K562 (cell line): Measurements from ENCODE around the gene STMP1. TPM values are rescaled to one million over a fixed set of nuclear protein-coding genes. Genes with fewer than 3 reads are reported as not detected.

ENCODE experiments used
- ATAC-seq: fragments of 200-7000 bp; cut with Tn5 transposase; 3 replicates; pipeline ENCODE4 v1.9.1; 2020; ENCODE audit warnings: moderate library complexity
- BruUV-seq: library from RNA; stranded (reverse); fragments of 400-500 nt; replicated peaks from 2 replicates; lab custom pipeline; 2021; lab: Mats Ljungman, UMichigan
- CTCF ChIA-PET: fragments of 300-600 bp; formaldehyde crosslinking; extraction: SDS; loops from one replicate; lab custom pipeline; 2021; ENCODE audit warnings: low intra/inter-chr PET ratio; lab: Yijun Ruan, JAX
- POLR2A ChIA-PET: fragments of 300-600, 350-650 bp; sonication (Branson Sonifier 250); formaldehyde crosslinking; extraction: SDS; loops from one replicate; lab custom pipeline; 2021; ENCODE audit warnings: antibody characterized with exemption, inconsistent platforms; lab: Yijun Ruan, JAX
- DNase-seq, 4 experiments: peaks; one replicate each; pipeline versions ENCODE4 v3.0.0 to v3.0.0-alpha.2; 2011 to 2018; ENCODE audit warnings: low spot score in 3 of 4, mixed read lengths in 3 of 4; ENCODE audit errors: extremely low read depth in 1 of 4
- FAIRE-seq: peaks from 2 replicates; lab custom pipeline; 2011; peaks lifted over from hg19 to GRCh38; lab: Jason Lieb, UNC
- H2AFZ ChIP-seq: 2 replicates; pipeline ENCODE4 v1.6.0; 2011; ENCODE audit warnings: low read depth, low read length, control low read depth, inconsistent platforms
- H3K27ac ChIP-seq: fragments of 200-600 bp; 3 replicates; pipeline ENCODE4 v1.8.0; 2011; ENCODE audit warnings: low read depth, mild to moderate bottlenecking, control low read depth, inconsistent platforms, low read length, moderate library complexity, mixed read lengths; ENCODE audit errors: extremely low read depth
- H3K27me3 ChIP-seq, 2 experiments: fragments of 300-600 bp in 1 of 2; 2 replicates in 1 of 2; 3 replicates in 1 of 2; pipeline versions ENCODE4 v1.6.0 to v1.8.0; 2011; ENCODE audit warnings: inconsistent platforms in 2 of 2, low read length in 2 of 2, mild to moderate bottlenecking in 1 of 2, mixed read lengths in 1 of 2, moderate library complexity in 1 of 2; ENCODE audit not compliant: control insufficient read depth in 2 of 2, insufficient read depth in 2 of 2
- H3K36me3 ChIP-seq: fragments of 300-600 bp; 3 replicates; pipeline ENCODE4 v1.8.0; 2011; ENCODE audit warnings: mild to moderate bottlenecking, low read length, inconsistent platforms; ENCODE audit not compliant: control insufficient read depth, insufficient read depth
- H3K4me1 ChIP-seq, 2 experiments: fragments of 200-600 bp in 1 of 2; replicated peaks in 1 of 2; 2 replicates in 1 of 2; 3 replicates in 1 of 2; pipeline versions ENCODE4 v1.5.1 to v1.8.0; 2011; ENCODE audit warnings: inconsistent platforms in 2 of 2, low read length in 2 of 2, mild to moderate bottlenecking in 1 of 2, mixed read lengths in 1 of 2, moderate library complexity in 1 of 2; ENCODE audit not compliant: control insufficient read depth in 2 of 2, insufficient read depth in 2 of 2
- H3K4me2 ChIP-seq: 2 replicates; pipeline ENCODE4 v1.6.1; 2011; ENCODE audit warnings: low read length, control low read depth, inconsistent platforms, mixed read lengths; ENCODE audit not compliant: insufficient read depth
- H3K4me3 ChIP-seq: fragments of 200-600 bp; sonication (generic), shearing (Covaris generic); 2 replicates; pipeline ENCODE4 v1.5.1; 2016; ENCODE audit warnings: control low read depth, inconsistent platforms
- H3K79me2 ChIP-seq: fragments of 200-600 bp; 3 replicates; pipeline ENCODE4 v1.8.0; 2011; ENCODE audit warnings: low read length, inconsistent platforms; ENCODE audit not compliant: control insufficient read depth, insufficient read depth
- H3K9ac ChIP-seq, 2 experiments: 2 replicates each; pipeline versions ENCODE4 v1.6.0 to v1.6.1; 2011; ENCODE audit warnings: low read depth in 2 of 2, low read length in 2 of 2, control low read depth in 1 of 2, inconsistent platforms in 1 of 2, mild to moderate bottlenecking in 1 of 2, mixed read lengths in 1 of 2; ENCODE audit not compliant: insufficient read depth in 1 of 2
- H3K9me1 ChIP-seq: one replicate; pipeline ENCODE4 v1.6.0; 2011; ENCODE audit warnings: inconsistent platforms, mild to moderate bottlenecking, low read length, moderate library complexity; ENCODE audit not compliant: control insufficient read depth, insufficient read depth
- H3K9me3 ChIP-seq: replicated peaks from 2 replicates; pipeline ENCODE4 v1.5.1; 2011; ENCODE audit warnings: low read depth, low read length, inconsistent platforms; ENCODE audit not compliant: control insufficient read depth, insufficient read depth
- H4K20me1 ChIP-seq: replicated peaks from 2 replicates; pipeline ENCODE4 v1.6.1; 2011; ENCODE audit warnings: low read length, inconsistent platforms, mixed read lengths; ENCODE audit not compliant: control insufficient read depth, insufficient read depth
- COPS2 ChIP-seq: fragments of 450-650 bp; conservative IDR thresholded peaks from 2 replicates; pipeline ENCODE4 v1.6.1; 2016; ENCODE audit warnings: mild to moderate bottlenecking, moderate library complexity
- KAT2B ChIP-seq: IDR thresholded peaks from one replicate; pipeline ENCODE4 v1.6.1; 2012; ENCODE audit warnings: low read depth, mild to moderate bottlenecking, control low read depth, inconsistent platforms, low read length, moderate library complexity
- NCOR1 ChIP-seq: fragments of 450-650 bp; IDR thresholded peaks from 2 replicates; pipeline ENCODE4 v1.6.1; 2016; ENCODE audit warnings: mild to moderate bottlenecking, moderate library complexity
- SMARCE1 ChIP-seq: fragments of 450-650 bp; IDR thresholded peaks from 2 replicates; pipeline ENCODE4 v1.7.1; 2016; ENCODE audit warnings: mild to moderate bottlenecking
- SP2 ChIP-seq: IDR thresholded peaks from 2 replicates; pipeline ENCODE4 v1.6.1; 2011; ENCODE audit warnings: mild to moderate bottlenecking, low read depth, low read length, moderate library complexity; ENCODE audit not compliant: poor library complexity, severe bottlenecking; ENCODE audit errors: extremely low read depth
- U2AF1 ChIP-seq: fragments of 200-400 bp; formaldehyde crosslinking; optimal IDR thresholded peaks from 2 replicates; pipeline ENCODE3; 2017; ENCODE audit warnings: mild to moderate bottlenecking, low read depth, low read length, moderate library complexity
- WGBS: fragments of 100-300 bp; shearing (Covaris generic); methylation state at CpG from one replicate; pipeline ENCODE4 v1.1.6; 2016; ENCODE audit warnings: low coverage, mixed read lengths; ENCODE audit not compliant: insufficient coverage; ENCODE audit errors: missing lambda C conversion rate; 5-methylcytosine and 5-hydroxymethylcytosine counted together
- in situ Hi-C: fragments of 300-500 bp; cut with MboI; formaldehyde crosslinking; loops from 4 replicates; pipeline ENCODE4 v1.15.0; 2018; ENCODE audit warnings: inconsistent platforms, mixed read lengths
- intact Hi-C: fragments of 100-400 bp; cut with micrococcal nuclease; formaldehyde crosslinking; loops from 2 replicates; pipeline ENCODE4 v1.14.2; 2022
- polyA plus RNA-seq, 8 experiments: library from polyadenylated mRNA; depleted of rRNA in 4 of 8; stranded (reverse) in 5 of 8; unstranded in 3 of 8; fragments of >200 nt; fragmentation: Nextera tagmentation in 2 of 8; fragmentation: Illumina TruSeq in 1 of 8; extraction: Ambion mirVana in 2 of 8; extraction: Trizol in 1 of 8; gene quantifications; 2 replicates each; pipeline versions ENCODE4 v1.2.1 to v1.2.3, GENCODE V29; 2011 to 2014; ENCODE audit warnings: inconsistent platforms in 1 of 8, missing spikeins in 1 of 8
- total RNA-seq, 7 experiments: library from RNA; depleted of rRNA in 6 of 7; stranded (reverse); fragments of >200 nt in 6 of 7; fragmentation: Illumina TruSeq in 2 of 7; extraction: Trizol in 2 of 7; gene quantifications; 2 replicates each; pipeline versions ENCODE4 v1.2.1 to v1.2.3, GENCODE V29; 2011 to 2021; ENCODE audit warnings: low replicate concordance in 1 of 7
- TF ChIP-seq, protein P1 (sequence below): sonication (generic); formaldehyde crosslinking; IDR thresholded peaks from 2 replicates; pipeline ENCODE4 v1.8.1; 2023; ENCODE audit warnings: missing genetic modification reagents, mild to moderate bottlenecking, borderline replicate concordance

STMP1 gene
- total and polyA plus RNA-seq, 9 of the 15 experiments (the other 6 are each of a cell fraction or from before 2014, with no cell fraction given): 10.6 to 249 (median 56.8) TPM

DNA sequence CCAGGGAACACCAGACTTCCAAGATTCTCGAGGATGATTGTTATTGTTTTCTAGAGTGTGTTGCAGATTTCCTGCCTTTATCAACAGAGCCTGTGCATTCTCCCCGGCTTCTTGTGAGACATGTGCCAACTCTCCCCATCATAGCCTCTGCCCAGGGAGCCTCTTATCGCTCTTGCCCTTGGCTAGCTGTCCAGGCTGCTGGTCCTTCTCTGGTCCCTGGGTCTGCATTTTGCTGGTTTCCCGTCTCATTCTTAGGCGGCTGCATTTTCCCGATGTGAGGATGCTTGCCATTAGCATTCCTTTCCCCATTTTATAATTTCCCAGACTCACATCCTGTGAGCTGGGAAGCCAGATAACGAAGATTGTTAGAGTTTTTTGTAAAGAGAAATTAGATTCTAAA lies 50.5 kb downstream of the STMP1 start:
- Histone ChIP-seq H3K27ac (no peak overlapping the region), H3K9ac (no peak overlapping the region), H3K4me3 (no peak overlapping the region), H3K79me2 (no peaks in the 10 kb centered on the region), H3K9me3 (no peaks in the 10 kb centered on the region), H3K4me1 (peaks cover 2 to 10% of the 10 kb centered on the region in 2 experiments; a peak in 3 of 5 replicates), H3K4me2 (no peak overlapping the region), H4K20me1 (no peaks in the 10 kb centered on the region), H3K27me3 (peaks cover 19 to 31% of the 10 kb centered on the region in 2 experiments; a peak in 4 of 5 replicates), H3K9me1 (no peaks in the 10 kb centered on the region), H3K36me3 (no peaks in the 10 kb centered on the region), H2AFZ (no peak overlapping the region)
- in situ Hi-C loops: no loop called here
- no peak for TF ChIP-seq SMARCE1
- TF ChIP-seq, protein P1, sequence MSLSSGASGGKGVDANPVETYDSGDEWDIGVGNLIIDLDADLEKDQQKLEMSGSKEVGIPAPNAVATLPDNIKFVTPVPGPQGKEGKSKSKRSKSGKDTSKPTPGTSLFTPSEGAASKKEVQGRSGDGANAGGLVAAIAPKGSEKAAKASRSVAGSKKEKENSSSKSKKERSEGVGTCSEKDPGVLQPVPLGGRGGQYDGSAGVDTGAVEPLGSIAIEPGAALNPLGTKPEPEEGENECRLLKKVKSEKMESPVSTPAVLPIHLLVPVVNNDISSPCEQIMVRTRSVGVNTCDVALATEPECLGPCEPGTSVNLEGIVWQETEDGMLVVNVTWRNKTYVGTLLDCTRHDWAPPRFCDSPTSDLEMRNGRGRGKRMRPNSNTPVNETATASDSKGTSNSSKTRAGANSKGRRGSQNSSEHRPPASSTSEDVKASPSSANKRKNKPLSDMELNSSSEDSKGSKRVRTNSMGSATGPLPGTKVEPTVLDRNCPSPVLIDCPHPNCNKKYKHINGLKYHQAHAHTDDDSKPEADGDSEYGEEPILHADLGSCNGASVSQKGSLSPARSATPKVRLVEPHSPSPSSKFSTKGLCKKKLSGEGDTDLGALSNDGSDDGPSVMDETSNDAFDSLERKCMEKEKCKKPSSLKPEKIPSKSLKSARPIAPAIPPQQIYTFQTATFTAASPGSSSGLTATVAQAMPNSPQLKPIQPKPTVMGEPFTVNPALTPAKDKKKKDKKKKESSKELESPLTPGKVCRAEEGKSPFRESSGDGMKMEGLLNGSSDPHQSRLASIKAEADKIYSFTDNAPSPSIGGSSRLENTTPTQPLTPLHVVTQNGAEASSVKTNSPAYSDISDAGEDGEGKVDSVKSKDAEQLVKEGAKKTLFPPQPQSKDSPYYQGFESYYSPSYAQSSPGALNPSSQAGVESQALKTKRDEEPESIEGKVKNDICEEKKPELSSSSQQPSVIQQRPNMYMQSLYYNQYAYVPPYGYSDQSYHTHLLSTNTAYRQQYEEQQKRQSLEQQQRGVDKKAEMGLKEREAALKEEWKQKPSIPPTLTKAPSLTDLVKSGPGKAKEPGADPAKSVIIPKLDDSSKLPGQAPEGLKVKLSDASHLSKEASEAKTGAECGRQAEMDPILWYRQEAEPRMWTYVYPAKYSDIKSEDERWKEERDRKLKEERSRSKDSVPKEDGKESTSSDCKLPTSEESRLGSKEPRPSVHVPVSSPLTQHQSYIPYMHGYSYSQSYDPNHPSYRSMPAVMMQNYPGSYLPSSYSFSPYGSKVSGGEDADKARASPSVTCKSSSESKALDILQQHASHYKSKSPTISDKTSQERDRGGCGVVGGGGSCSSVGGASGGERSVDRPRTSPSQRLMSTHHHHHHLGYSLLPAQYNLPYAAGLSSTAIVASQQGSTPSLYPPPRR: no peak
- TF ChIP-seq COPS2: no peak
- TF ChIP-seq U2AF1: no peak
- TF ChIP-seq NCOR1: no peak
- TF ChIP-seq SP2: no peak
- TF ChIP-seq KAT2B: no peak
- no peak for DNase-seq
- 5% methylated on average over 7 of the region's 7 CpGs for WGBS
- FAIRE-seq: no peak
- ChIA-PET CTCF (no interaction called here), POLR2A (interaction anchor here (0.7 to 1.4 kb wide), 3 partner anchors 8 to 15 kb away, joined by 3 to 4 read pairs (median 3); partner anchors contain the start of gene SLC13A4)
- no TSS peak for BruUV-seq
- intact Hi-C loops: no loop called here
- no peak for ATAC-seq
